Measurements from ENCODE around the gene SNX22. TPM values are rescaled to one million over a fixed set of nuclear protein-coding genes. Genes with fewer than 3 reads are reported as not detected.

Gene SNX22
- 0.40 TPM in 1 of 2 replicates, not detected in the other for total RNA-seq

GRCh38 chr15:64151727-64152506 is at the start of gene SNX22:
Gene SNX22, plus strand, starts transcription at chr15:64151731. Its CDS starts 45 bp downstream, at chr15:64151776.

GRCh38 chr15:64162869-64163658 is 11.5 kb downstream of the SNX22 start, which contains the start of gene PPIB:
Gene PPIB, minus strand, starts transcription at chr15:64163022. Its CDS starts 36 bp downstream, at chr15:64162986.

Other genes with a start within 250 kb of the SNX22 start
- gene DAPK2, start 105.2 kb upstream of the SNX22 start, total RNA-seq = under 0.01 and 0.78 TPM in 2 replicates
- 79.3 and 97.9 TPM in 2 replicates for gene CIAO2A, start 57.9 kb upstream of the SNX22 start, total RNA-seq
- 23.3 and 41.5 TPM in 2 replicates for gene SNX1, start 55.7 kb upstream of the SNX22 start, total RNA-seq
- gene PPIB, start 11.3 kb downstream of the SNX22 start, total RNA-seq = 713 and 1,049 TPM in 2 replicates
- gene CSNK1G1, start 204.4 kb downstream of the SNX22 start, total RNA-seq = 10.5 and 14.7 TPM in 2 replicates
- 39.8 and 66.2 TPM in 2 replicates for gene PCLAF, start 229.7 kb downstream of the SNX22 start, total RNA-seq
- gene TRIP4, start 236.1 kb downstream of the SNX22 start, total RNA-seq = 9.8 and 14.0 TPM in 2 replicates

Data from epithelial cell of alveolus of lung (primary cell).